ENCODE measurements around the gene RAPGEF4. TPM values are rescaled to one million over a fixed set of nuclear protein-coding genes. Genes with fewer than 3 reads are reported as not detected.
A peak's percentile ranks its signal among the peaks of the same experiment; 100 is the strongest.

The RAPGEF4 gene
- total and polyA plus RNA-seq, 2 of the 4 experiments (the other 2 are of a cell fraction): 1.7 to 3.2 TPM

DNA sequence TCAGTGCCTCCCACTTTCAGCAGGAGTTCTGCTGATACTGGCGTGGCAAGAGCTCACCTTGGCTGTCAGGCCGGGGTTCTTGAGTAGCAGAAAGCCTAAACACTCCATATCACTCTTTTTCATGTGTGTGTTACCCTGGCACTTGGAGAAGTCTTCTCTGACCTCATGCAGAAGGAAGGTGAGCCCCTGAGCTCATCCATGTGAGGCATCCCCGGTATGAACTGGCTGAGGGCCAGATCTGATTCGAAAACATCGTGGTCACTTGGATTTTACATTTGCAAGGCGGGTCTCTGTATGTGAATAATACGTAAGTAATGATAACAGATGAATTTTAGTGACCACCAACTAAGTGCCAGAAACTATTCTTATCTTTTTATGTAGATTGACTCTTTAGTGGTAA, 93.6 kb downstream of the RAPGEF4 start:
- no peak overlapping the region for H3K9ac ChIP-seq (ENCODE audit: low read depth, low read length)
- no peak overlapping the region for H3K4me2 ChIP-seq (ENCODE audit: low read depth, low read length)
- no peaks in the 10 kb centered on the region for H3K9me3 ChIP-seq (ENCODE audit: control insufficient read depth, insufficient read depth, low read length)
- H3K4me1 ChIP-seq (ENCODE audit: control insufficient read depth, insufficient read depth, low read length): peaks cover 9% of the 10 kb centered on the region
- ChIA-PET CTCF (interaction anchor here (0.7 to 1.4 kb wide), 4 partner anchors 10 to 453 kb away, joined by 3 to 8 read pairs (median 3); no protein-coding TSS in a partner anchor), POLR2A (ENCODE audit: unreplicated experiment) (no interaction called here)
- H2AK9ac ChIP-seq (replicated peaks; ENCODE audit: low read depth, low read length, poor library complexity): peak overlapping the region; percentile 67
- H2BK15ac ChIP-seq (ENCODE audit: low read depth, low read length): peak overlapping the region; percentile 89; the same call in 2 of the 3 replicates
- dilution Hi-C loops (cut with HindIII; ENCODE audit: low sequenced_read_pairs, unreplicated experiment): no loop called here
- WGBS, 2 experiments (ENCODE audit: extremely low coverage in 2 of 2, insufficient read length in 1 of 2): 0% methylated on average over 1 of the region's 7 CpGs; no CpG with 5 or more reads in 1 of the 2 experiments
- H3K4me3 ChIP-seq (ENCODE audit: insufficient read depth, low read depth, low read length): no peak overlapping the region
- peak overlapping the region; percentile 85 for H2AK5ac ChIP-seq (ENCODE audit: low read depth, low read length)
- peak overlapping the region; percentile 91 for H4K91ac ChIP-seq (ENCODE audit: insufficient read depth, low read depth, low read length)
- H3K4ac ChIP-seq (ENCODE audit: low read depth, low read length): peak overlapping the region; percentile 83
- H3K56ac ChIP-seq (ENCODE audit: extremely low read depth, insufficient read depth, low read length): no peak overlapping the region
- H3K23ac ChIP-seq (ENCODE audit: low read depth, low read length): peak overlapping the region; percentile 62; the same call in 1 of the 2 replicates
- H2BK5ac ChIP-seq (ENCODE audit: low read depth, low read length, poor library complexity, severe bottlenecking): peak overlapping the region; percentile 76
- intact Hi-C loops (cut with micrococcal nuclease): loop anchor here (10.0 kb wide), 1 partner anchor 1516 kb away; no protein-coding TSS in a partner anchor
- peak overlapping the region; percentile 24; the same call in 1 of the 2 replicates for H3K18ac ChIP-seq (ENCODE audit: low read depth, low read length)
- H3K9me1 ChIP-seq (ENCODE audit: insufficient read depth, low read length): peaks cover 18% of the 10 kb centered on the region
- in situ Hi-C loops (cut with MboI; ENCODE audit: low sequenced_read_pairs): no loop called here
- peak overlapping the region; percentile 71 for H2AFZ ChIP-seq (replicated peaks; ENCODE audit: low read length, poor library complexity)
- H3K36me3 ChIP-seq (ENCODE audit: control insufficient read depth, insufficient read depth, low read length): no peaks in the 10 kb centered on the region
- no peak overlapping the region for H3K27ac ChIP-seq (ENCODE audit: insufficient read depth, low read length)
- ATAC-seq (ENCODE audit: low read depth): peak; percentile 74
- H2BK20ac ChIP-seq (ENCODE audit: low read depth, low read length): peak overlapping the region; percentile 91
- peak; percentile 93 for DNase-seq
- TF ChIP-seq RFX5 (IDR thresholded peaks at IDR 0.05; ENCODE audit: low read depth, low read length) (no peak), CTCF (conservative IDR thresholded peaks at IDR 0.05; ENCODE audit: low read depth, low read length) (no peak)
- peak overlapping the region; percentile 93 for H2BK120ac ChIP-seq (ENCODE audit: low read depth, low read length)
- no TSS peak for BruUV-seq (replicated peaks)
- H3K14ac ChIP-seq (replicated peaks; ENCODE audit: low read depth, low read length): peak overlapping the region; percentile 86
- H3K27me3 ChIP-seq (ENCODE audit: control insufficient read depth, insufficient read depth, low read length): no peaks in the 10 kb centered on the region
- H4K5ac ChIP-seq (ENCODE audit: low read depth, low read length): no peak overlapping the region
- peak overlapping the region; percentile 16 to 67; a peak in 3 of 4 replicates for H4K8ac ChIP-seq (ENCODE audit: low read depth in 2 of 2, low read length in 2 of 2)
- H4K20me1 ChIP-seq (ENCODE audit: insufficient read depth, low read length): no peaks in the 10 kb centered on the region
- H3K79me1 ChIP-seq (ENCODE audit: low read depth in 1 of 2, low read length in 2 of 2): no peaks in the 10 kb centered on the region

All from IMR-90 (cell line).